ENCODE measurements around the gene PLD4. TPM values are rescaled to one million over a fixed set of nuclear protein-coding genes. Genes with fewer than 3 reads are reported as not detected.

The PLD4 gene
- total RNA-seq, 1 donor from 2014 or later, result not detected

- intact Hi-C loops (cut with DNase I), result loop anchor here (1.0 to 10.0 kb wide), 3 partner anchors 70 to 209 kb away; partner anchors contain the start of gene NUDT14
- peak; percentile 43 for DNase-seq (ENCODE audit: missing footprints)
- ATAC-seq, result no peak
Measured at GRCh38 chr14:104975481-104976197, 51.0 kb downstream of the PLD4 start.

GRCh38 chr14:104976198-104977007, 51.7 kb downstream of the PLD4 start:
- intact Hi-C loops (cut with DNase I), result loop anchor here (1.0 to 10.0 kb wide), 2 partner anchors 69 to 208 kb away; partner anchors contain the start of gene NUDT14
- ATAC-seq, result peak; percentile 74
- peak; percentile 93 for DNase-seq (ENCODE audit: missing footprints)

GRCh38 chr14:104977008-104977680, 52.5 kb downstream of the PLD4 start:
- DNase-seq (ENCODE audit: missing footprints) (peak; percentile 67), ATAC-seq (no peak)
- intact Hi-C loops (cut with DNase I), result loop anchor here (10.0 kb wide), 1 partner anchor 208 kb away; the partner anchor contains the start of gene NUDT14

GRCh38 chr14:104977681-104978653, 53.3 kb downstream of the PLD4 start, which contains the start of gene AHNAK2:
TSS of gene AHNAK2 (minus strand) at chr14:104978374. CDS start at chr14:104978237, 137 bp downstream.
- DNase-seq (ENCODE audit: missing footprints) (peak; percentile 90), ATAC-seq (peak; percentile 78)
- intact Hi-C loops (cut with DNase I), result loop anchor here (2.0 to 10.0 kb wide), 2 partner anchors 43 to 207 kb away; partner anchors contain the start of genes CDCA4 and NUDT14

GRCh38 chr14:104978746-104979691, 54.3 kb downstream of the PLD4 start:
- intact Hi-C loops (cut with DNase I), result loop anchor here (2.0 to 10.0 kb wide), 2 partner anchors 42 to 206 kb away; partner anchors contain the start of genes CDCA4 and NUDT14
- peak; percentile 41 for DNase-seq (ENCODE audit: missing footprints)
- ATAC-seq, result no peak

- peak; percentile 43 for ATAC-seq
- peak; percentile 71 for DNase-seq (ENCODE audit: missing footprints)
- intact Hi-C loops (cut with DNase I), result loop anchor here (2.0 to 10.0 kb wide), 2 partner anchors 41 to 205 kb away; partner anchors contain the start of genes CDCA4 and NUDT14
Measured at GRCh38 chr14:104979758-104980610, 55.3 kb downstream of the PLD4 start.

- DNase-seq (ENCODE audit: missing footprints), result peak; percentile 45
- intact Hi-C loops (cut with DNase I), result no loop called here
- ATAC-seq, result no peak
Measured at GRCh38 chr14:104980611-104981531, 56.2 kb downstream of the PLD4 start.

GRCh38 chr14:104981699-104982541, 57.2 kb downstream of the PLD4 start:
- ATAC-seq (no peak), DNase-seq (ENCODE audit: missing footprints) (peak; percentile 44)
- intact Hi-C loops (cut with DNase I), result no loop called here

GRCh38 chr14:104982548-104983230, 58.0 kb downstream of the PLD4 start:
- ATAC-seq (no peak), DNase-seq (ENCODE audit: missing footprints) (peak; percentile 55)
- intact Hi-C loops (cut with DNase I), result no loop called here

Other genes with a start within 250 kb of the PLD4 start
- 31.1 TPM for gene INF2, start 235.3 kb upstream of the PLD4 start, total RNA-seq
- gene ADSS1, start 200.7 kb upstream of the PLD4 start, total RNA-seq, result 191 TPM
- 54.4 TPM for gene SIVA1, start 171.7 kb upstream of the PLD4 start, total RNA-seq
- 134 TPM for gene AKT1, start 129.1 kb upstream of the PLD4 start, total RNA-seq
- gene ZBTB42, start 123.8 kb upstream of the PLD4 start, total RNA-seq, result 5.6 TPM
- gene CEP170B, start 59.6 kb upstream of the PLD4 start, total RNA-seq, result 10.5 TPM
- gene AHNAK2, start 53.5 kb downstream of the PLD4 start, total RNA-seq, result 2.5 TPM
- gene CLBA1, start 60.9 kb downstream of the PLD4 start, total RNA-seq, result 1.9 TPM
- gene CDCA4, start 96.2 kb downstream of the PLD4 start, total RNA-seq, result 3.1 TPM
- 0.89 TPM for gene GPR132, start 140.6 kb downstream of the PLD4 start, total RNA-seq
- gene JAG2, start 243.9 kb downstream of the PLD4 start, total RNA-seq, result 34.6 TPM

All from Right ventricle myocardium inferior (tissue), 1 donor.